Small intestine (tissue), 7 donors: ENCODE measurements around the gene IER3. TPM values are rescaled to one million over a fixed set of nuclear protein-coding genes. Genes with fewer than 3 reads are reported as not detected.
"Not testable (repeated sequence)": the region's sequence is repeated elsewhere in the genome, so short reads cannot be mapped to it uniquely, and the experiment has no call there.

ENCODE experiments used
- DNase-seq, 2 donors: peaks; one replicate each; pipeline versions ENCODE4 v3.0.0 to v3.0.0-alpha.2; 2013
- FAIRE-seq: peaks from 2 replicates; lab custom pipeline; 2012; peaks lifted over from hg19 to GRCh38; lab: Jason Lieb, UNC
- H3K27ac ChIP-seq, 3 donors: one replicate each; pipeline ENCODE4 v1.5.1; 2013; ENCODE audit warnings: low read length in 2 of 3, mild to moderate bottlenecking in 2 of 3, control low read depth in 1 of 3, inconsistent platforms in 1 of 3, low read depth in 1 of 3, moderate library complexity in 1 of 3
- H3K27me3 ChIP-seq, 3 donors: one replicate each; pipeline ENCODE4 v1.6.1; 2013; ENCODE audit warnings: low read length in 3 of 3, inconsistent platforms in 1 of 3; ENCODE audit not compliant: control insufficient read depth in 3 of 3, insufficient read depth in 3 of 3
- H3K36me3 ChIP-seq, 3 donors: one replicate each; pipeline ENCODE4 v1.6.1; 2013; ENCODE audit warnings: low read length in 3 of 3, inconsistent platforms in 1 of 3, low read depth in 1 of 3, mild to moderate bottlenecking in 1 of 3, moderate library complexity in 1 of 3; ENCODE audit not compliant: control insufficient read depth in 3 of 3, insufficient read depth in 2 of 3
- H3K4me1 ChIP-seq, 3 donors: one replicate each; pipeline ENCODE4 v1.6.1; 2013; ENCODE audit warnings: low read length in 2 of 3, inconsistent platforms in 1 of 3, low read depth in 1 of 3, mild to moderate bottlenecking in 1 of 3, moderate library complexity in 1 of 3; ENCODE audit not compliant: control insufficient read depth in 3 of 3, insufficient read depth in 2 of 3
- H3K4me3 ChIP-seq, 3 donors: one replicate each; pipeline ENCODE4 v1.5.1; 2013; ENCODE audit warnings: low read length in 3 of 3, control low read depth in 1 of 3, inconsistent platforms in 1 of 3, low read depth in 1 of 3, mild to moderate bottlenecking in 1 of 3, moderate library complexity in 1 of 3
- H3K9me3 ChIP-seq, 2 donors: one replicate each; pipeline ENCODE4 v1.6.1; 2013; ENCODE audit warnings: low read depth in 1 of 2, low read length in 1 of 2; ENCODE audit not compliant: control insufficient read depth in 2 of 2, insufficient read depth in 1 of 2
- WGBS, 3 donors: extraction: QIAGEN DNeasy Blood & Tissue Kit; methylation state at CpG; one replicate each; pipeline ENCODE4 v1.1.7; 2013; 5-methylcytosine and 5-hydroxymethylcytosine counted together
- polyA plus RNA-seq, 4 donors: library from polyadenylated mRNA; stranded (reverse) in 3 of 4; unstranded in 1 of 4; fragments of 200-250 nt in 3 of 4; fragments of 120-200 nt in 1 of 4; gene quantifications; one replicate each; pipeline versions ENCODE4 v1.2.1 to v1.2.3, GENCODE V29; 2013
- donor health status: healthy with polysubstance abuse.
- donor health status: control.
- donor health status: control.
- donor health status: Bipolar disorder and iron deficiency.
- donor health status: healthy.

IER3 gene
- polyA plus RNA-seq, 4 donors, result 13.4 to 69.5 (median 14.7) TPM

DNA sequence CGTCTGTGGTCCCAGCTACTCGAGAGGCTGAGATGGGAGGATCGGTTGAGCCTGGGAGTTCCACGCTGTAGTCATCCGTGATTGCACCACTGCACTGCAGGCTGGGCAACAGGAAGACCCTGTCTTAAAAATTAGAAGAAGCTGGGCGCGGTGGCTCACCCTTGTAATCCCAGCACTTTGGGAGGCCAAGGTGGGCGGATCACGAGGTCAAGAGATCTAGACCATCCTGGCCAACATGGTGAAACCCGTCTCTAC lies 22.4 kb downstream of the IER3 start:
- WGBS, 3 donors, result 5 to 7% (median 6%) methylated on average over 10 of the region's 10 CpGs
- not testable (repeated sequence) for FAIRE-seq, H3K9me3 ChIP-seq, H3K4me1 ChIP-seq, DNase-seq, H3K27me3 ChIP-seq
- Histone ChIP-seq H3K36me3 (peaks cover 0 to 45% (median 16%) of the 10 kb centered on the region in 3 donors), H3K4me3 (peak overlapping the region; percentile 39 to 78 (median 73)), H3K27ac (peak overlapping the region; percentile 74 to 94 (median 91))

DNA sequence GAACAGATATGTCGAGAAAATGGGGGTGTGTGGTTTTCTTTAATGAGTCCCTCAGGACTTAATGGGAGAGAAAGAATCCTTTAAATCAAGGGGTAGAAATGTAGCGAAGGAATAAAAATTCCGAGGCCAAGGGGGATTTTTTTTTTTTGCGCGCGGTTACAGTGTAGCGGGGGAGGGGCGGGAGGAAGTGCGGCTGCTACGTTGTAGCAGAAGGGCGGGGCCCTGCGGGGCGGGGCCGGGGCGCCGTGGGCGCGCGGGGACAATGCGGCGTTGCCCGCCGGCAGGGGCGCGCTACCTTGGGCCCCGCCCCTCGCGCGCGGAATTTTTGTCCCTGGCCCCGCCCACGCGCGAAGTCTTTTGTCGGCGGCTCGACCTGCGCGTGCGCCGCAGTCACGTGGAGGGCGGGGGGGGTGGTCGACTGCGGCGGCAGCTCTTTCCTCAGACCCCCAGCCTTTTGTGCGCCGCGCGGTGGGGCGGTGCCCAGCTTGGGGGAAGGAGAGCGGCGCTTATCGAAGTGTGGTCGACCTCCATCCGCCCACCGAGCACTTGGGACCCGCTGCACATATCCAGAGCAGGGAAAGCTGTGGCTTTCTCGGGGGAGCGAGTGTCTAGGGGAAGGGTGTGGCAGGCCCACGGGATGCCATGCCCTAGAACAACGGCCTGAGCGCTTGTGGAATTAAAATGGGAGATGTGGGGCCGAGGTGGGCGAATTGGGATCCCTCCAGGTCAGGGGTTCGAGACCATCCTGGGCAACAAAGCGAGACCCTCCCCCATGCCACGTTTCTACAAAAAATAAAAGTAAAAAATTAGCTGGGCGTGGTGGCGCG lies 22.9 kb downstream of the IER3 start:
- no peaks in the 10 kb centered on the region for H3K27me3 ChIP-seq
- WGBS, 3 donors, result 1 to 2% (median 1%) methylated on average over 51 to 71 of the region's 71 CpGs
- DNase-seq (peak; percentile 87 to 97), FAIRE-seq (no peak)
- no peaks in the 10 kb centered on the region for H3K9me3 ChIP-seq
- peaks cover 0 to 42% (median 16%) of the 10 kb centered on the region in 3 donors for H3K36me3 ChIP-seq
- peak overlapping the region; percentile 80 to 96 (median 92) for H3K4me3 ChIP-seq
- peaks cover 0 to 7% (median 0%) of the 10 kb centered on the region in 3 donors for H3K4me1 ChIP-seq
- H3K27ac ChIP-seq, result peak overlapping the region; percentile 88 to 97 (median 92)

DNA sequence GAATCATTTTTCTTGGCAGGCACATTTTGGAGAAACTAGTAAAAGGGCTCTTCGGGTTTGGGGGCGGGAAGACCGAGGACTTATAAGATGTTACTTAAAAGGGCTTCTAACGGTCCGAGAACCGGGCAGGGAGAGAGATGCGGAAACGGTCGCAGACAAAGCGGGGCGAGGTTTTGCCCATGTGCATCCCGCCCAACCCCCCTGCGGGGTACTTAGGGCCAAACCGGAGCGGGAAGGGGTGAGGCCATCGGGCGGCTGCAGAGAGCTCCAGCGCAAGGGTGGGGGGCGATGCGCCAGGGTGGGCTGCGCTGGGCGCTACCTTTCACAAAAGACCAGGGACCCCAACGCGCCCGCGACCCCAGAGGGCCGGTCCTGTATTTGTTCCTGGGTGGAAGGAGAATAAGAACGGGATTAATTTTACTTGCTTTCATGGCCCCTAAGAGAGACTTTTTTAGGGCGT lies 23.6 kb downstream of the IER3 start:
- DNase-seq, result peak; percentile 66 to 76
- Histone ChIP-seq H3K27me3 (no peaks in the 10 kb centered on the region), H3K27ac (peak overlapping the region; percentile 88 to 97 (median 92)), H3K9me3 (no peaks in the 10 kb centered on the region), H3K4me3 (peak overlapping the region; percentile 80 to 96 (median 92)), H3K4me1 (peaks cover 0 to 8% (median 0%) of the 10 kb centered on the region in 3 donors), H3K36me3 (peaks cover 0 to 35% (median 12%) of the 10 kb centered on the region in 3 donors)
- no peak for FAIRE-seq
- WGBS, 3 donors, result 0 to 1% (median 0%) methylated on average over 27 to 29 of the region's 29 CpGs

DNA sequence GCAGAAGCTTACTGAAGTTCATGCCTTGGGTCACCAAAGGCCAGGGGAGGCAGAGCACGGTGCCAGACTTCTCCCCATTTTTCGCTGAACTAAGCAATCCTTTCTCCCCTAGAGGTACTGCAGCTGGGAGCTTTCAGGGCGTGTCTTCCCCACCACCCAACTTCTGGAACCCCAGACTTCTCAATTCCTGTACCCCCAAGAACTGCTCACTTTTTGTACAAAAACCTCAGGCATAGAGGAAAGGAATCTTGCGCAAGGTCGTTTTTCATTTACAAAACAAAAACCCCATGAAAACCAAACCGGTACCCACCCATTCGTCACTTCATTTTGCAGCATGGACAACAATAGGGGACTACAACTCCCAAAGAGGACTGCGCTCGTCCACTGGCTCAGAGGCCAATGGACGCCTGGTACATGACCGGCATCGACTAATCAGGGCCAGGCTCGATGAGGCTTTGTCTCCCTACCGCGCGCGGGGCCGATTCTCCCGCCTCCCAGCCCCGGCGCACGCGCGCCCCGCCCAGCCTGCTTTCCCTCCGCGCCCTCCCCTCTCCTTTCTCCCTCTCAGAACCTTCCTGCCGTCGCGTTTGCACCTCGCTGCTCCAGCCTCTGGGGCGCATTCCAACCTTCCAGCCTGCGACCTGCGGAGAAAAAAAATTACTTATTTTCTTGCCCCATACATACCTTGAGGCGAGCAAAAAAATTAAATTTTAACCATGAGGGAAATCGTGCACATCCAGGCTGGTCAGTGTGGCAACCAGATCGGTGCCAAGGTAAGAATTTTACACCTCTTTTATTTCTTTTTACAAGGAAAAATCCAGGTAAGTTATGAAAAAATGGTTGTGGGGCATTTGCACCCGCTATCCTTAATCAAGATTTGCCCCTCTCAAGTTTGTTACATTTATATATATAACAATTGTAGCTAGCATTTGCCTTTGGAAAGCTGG lies 24.3 kb downstream of the IER3 start, which contains the start of gene TUBB:
Gene TUBB (plus strand): TSS at position 562 of the 947 bp plus-strand sequence. CDS start 155 bp downstream, at position 717.
- peak; percentile 98 to 99 for DNase-seq
- peak within 1 kb of the TSS; percentile 88 to 97 (median 92) for H3K27ac ChIP-seq
- H3K4me3 ChIP-seq, result peak within 1 kb of the TSS; percentile 80 to 96 (median 92)
- FAIRE-seq, result no peak
- no peaks in the 10 kb centered on the region for H3K9me3 ChIP-seq
- WGBS, 3 donors, result 0 to 1% (median 1%) methylated on average over 38 of the region's 38 CpGs
- peaks cover 0 to 30% (median 10%) of the 10 kb centered on the region in 3 donors for H3K36me3 ChIP-seq
- peaks cover 0 to 8% (median 0%) of the 10 kb centered on the region in 3 donors for H3K4me1 ChIP-seq
- H3K27me3 ChIP-seq, result no peaks in the 10 kb centered on the region

DNA sequence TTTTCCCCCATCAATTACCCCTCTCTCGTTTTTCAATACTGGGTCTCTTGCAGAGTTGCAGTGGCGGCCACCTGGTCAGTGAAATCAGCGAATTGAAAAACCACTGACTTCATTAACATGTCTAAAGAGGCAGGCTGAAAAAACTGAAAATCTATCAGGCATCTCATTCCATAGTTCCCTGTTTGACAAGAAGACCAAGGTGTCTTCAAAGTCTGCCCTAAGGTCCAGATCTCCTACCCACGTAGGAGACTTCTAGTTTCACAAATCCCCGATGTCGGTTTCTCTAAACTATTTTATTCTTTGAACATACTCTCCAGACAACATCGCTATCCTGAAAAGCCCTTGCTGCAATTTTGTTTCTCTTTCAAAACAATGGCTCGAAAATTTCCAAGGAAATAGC lies 25.0 kb downstream of the IER3 start:
- H3K4me1 ChIP-seq, result peaks cover 0 to 8% (median 0%) of the 10 kb centered on the region in 3 donors

DNA sequence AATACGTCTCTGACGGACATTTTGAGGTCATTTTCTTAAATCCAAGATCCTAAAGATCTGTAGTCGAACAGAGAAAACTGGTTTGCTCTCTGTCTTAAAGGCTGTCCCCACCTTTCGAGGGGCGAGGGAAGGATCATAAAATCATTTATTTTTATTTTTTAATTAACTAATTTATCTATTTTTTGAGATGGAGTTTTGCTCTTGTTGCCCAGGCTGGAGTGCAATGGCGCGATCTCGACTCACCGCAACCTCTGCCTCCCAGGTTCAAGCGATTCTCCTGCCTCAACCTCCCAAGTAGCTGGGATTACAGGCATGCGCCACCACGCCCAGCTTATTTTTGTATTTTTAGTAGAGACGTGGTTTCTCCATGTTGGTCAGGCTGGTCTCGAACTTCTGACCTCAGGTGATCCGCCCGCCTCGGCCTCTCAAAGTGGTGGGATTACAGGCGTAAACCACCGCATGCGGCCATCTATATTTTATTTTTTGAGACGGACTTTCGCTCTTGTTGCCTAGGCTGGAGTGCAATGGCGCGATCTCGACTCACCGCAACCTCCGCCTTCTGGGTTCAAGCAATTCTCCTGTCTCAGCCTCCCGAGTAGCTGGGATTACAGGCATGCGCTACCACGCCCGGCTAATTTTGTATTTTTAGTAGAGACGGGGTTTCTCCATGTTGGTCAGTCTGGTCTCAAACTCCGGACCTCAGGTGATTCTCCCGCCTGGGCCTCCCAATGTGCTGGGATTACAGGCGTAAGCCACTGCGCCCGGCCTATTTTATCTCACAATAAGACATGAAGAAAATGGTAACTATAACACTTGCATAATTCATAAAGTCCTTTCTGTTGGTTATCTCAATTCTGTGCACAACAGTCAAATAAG lies 26.3 kb downstream of the IER3 start:
- H3K4me1 ChIP-seq, DNase-seq, H3K27me3 ChIP-seq, FAIRE-seq, H3K9me3 ChIP-seq: not testable (repeated sequence)
- peak overlapping the region in 2 of 3 donors; percentile 37 to 67 for H3K4me3 ChIP-seq
- H3K36me3 ChIP-seq, result peaks cover 0 to 20% (median 3%) of the 10 kb centered on the region in 3 donors
- H3K27ac ChIP-seq, result peak overlapping the region; percentile 72 to 93 (median 90)
- WGBS, 3 donors, result 70 to 78% (median 74%) methylated on average over 35 to 37 of the region's 37 CpGs

More for the DNA sequence above, 25.0 kb downstream of the IER3 start:
- FAIRE-seq, result no peak
- Histone ChIP-seq H3K27me3 (no peaks in the 10 kb centered on the region), H3K36me3 (peaks cover 0 to 26% (median 4%) of the 10 kb centered on the region in 3 donors), H3K27ac (peak overlapping the region; percentile 62 to 92 (median 89)), H3K9me3 (no peaks in the 10 kb centered on the region), H3K4me3 (peak overlapping the region in 2 of 3 donors; percentile 49 to 92)
- no peak for DNase-seq
- WGBS, 3 donors, result 15 to 20% (median 15%) methylated on average over 8 of the region's 8 CpGs

DNA sequence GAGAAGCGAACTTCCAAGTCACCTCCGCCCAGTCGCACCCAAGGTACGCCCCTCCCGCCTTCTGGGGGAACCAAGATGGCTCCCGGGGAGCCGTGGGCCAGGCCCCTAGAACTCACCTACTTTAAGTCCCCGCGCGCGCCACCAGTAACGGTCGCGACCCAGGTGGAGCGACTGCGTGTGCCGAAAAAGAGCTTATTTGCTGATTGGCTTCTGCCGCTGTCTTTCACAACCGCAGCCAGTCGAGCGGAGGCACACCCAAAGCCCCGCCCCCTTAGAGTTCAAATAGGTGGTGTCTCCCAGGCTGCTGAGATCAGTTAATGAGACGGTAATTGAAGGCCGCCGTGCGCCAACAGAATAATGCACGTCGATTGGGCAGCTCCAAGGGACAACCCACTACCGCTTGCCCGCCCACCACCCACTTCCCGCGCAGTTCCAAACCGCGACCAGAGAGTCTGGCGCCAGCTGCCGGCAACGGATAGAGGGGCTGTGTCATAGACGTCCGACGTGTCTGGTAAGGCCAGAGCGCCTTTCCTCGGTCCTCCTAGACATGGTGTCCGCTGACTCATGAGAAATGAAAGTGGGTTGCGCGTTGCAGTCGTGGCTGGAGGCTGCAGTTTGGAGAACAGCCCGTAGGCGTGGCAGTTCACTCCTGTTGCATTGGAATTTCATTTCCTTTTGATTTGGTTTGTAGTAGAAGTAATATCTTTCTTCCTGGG lies 27.1 kb downstream of the IER3 start, which contains the start of gene MDC1:
Gene MDC1 (minus strand): TSS at position 153 of the 716 bp plus-strand sequence. CDS start 2,106 bp downstream, outside the sequence.
- FAIRE-seq (peak; percentile 15), DNase-seq (peak; percentile 99 to 100)
- no peaks in the 10 kb centered on the region for H3K27me3 ChIP-seq
- 0 to 1% (median 0%) methylated on average over 44 to 48 of the region's 48 CpGs for WGBS, 3 donors
- no peaks in the 10 kb centered on the region for H3K9me3 ChIP-seq
- H3K4me1 ChIP-seq, result peaks cover 0 to 8% (median 0%) of the 10 kb centered on the region in 3 donors
- peak within 1 kb of the TSS; percentile 39 to 71 (median 67) for H3K4me3 ChIP-seq
- H3K36me3 ChIP-seq, result peaks cover 2 to 21% (median 5%) of the 10 kb centered on the region in 3 donors
- H3K27ac ChIP-seq, result peak within 1 kb of the TSS; percentile 90 to 93 (median 91)
